ENCODE data around the gene SUMO4. TPM values are rescaled to one million over a fixed set of nuclear protein-coding genes. Genes with fewer than 3 reads are reported as not detected.

SUMO4 gene
- total and polyA plus RNA-seq, 2 of the 4 experiments (the other 2 are of a cell fraction), result 2.2 TPM; not detected in 1

DNA sequence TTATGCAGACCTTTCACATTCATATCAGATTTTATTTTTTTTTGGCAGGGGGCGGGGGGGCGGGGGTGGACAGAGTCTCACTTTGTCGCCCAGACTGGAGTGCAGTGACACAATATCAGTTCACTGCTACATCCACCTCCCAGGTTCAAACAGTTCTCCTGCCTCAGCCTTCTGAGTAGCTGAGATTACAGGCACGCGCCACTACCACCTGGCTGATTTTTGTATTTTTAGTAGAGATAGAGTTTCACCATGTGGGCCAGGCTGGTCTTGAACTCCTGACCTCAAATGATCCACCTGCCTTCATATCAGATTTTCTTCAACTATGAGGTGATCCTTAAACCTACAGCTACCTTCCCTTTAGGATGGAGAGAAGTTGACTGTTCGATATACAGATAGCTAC lies 8.0 kb upstream of the SUMO4 start:
- Histone ChIP-seq H2BK120ac (ENCODE audit: low read depth, low read length) (no peak overlapping the region), H3K14ac (replicated peaks; ENCODE audit: low read depth, low read length) (peak overlapping the region; percentile 38; the same call in 1 of the 2 replicates), H3K79me1 (ENCODE audit: low read depth in 1 of 2, low read length in 2 of 2) (peaks cover 22 to 39% of the 10 kb centered on the region in 2 experiments), H3K27me3 (ENCODE audit: control insufficient read depth, insufficient read depth, low read length) (no peaks in the 10 kb centered on the region), H3K4ac (ENCODE audit: low read depth, low read length) (no peak overlapping the region), H4K5ac (ENCODE audit: low read depth, low read length) (no peak overlapping the region), H3K4me1 (ENCODE audit: control insufficient read depth, insufficient read depth, low read length) (peaks cover 3% of the 10 kb centered on the region), H4K91ac (ENCODE audit: insufficient read depth, low read depth, low read length) (no peak overlapping the region), H3K4me2 (ENCODE audit: low read depth, low read length) (no peak overlapping the region), H2BK15ac (ENCODE audit: low read depth, low read length) (no peak overlapping the region), H2BK20ac (ENCODE audit: low read depth, low read length) (no peak overlapping the region), H3K18ac (ENCODE audit: low read depth, low read length) (no peak overlapping the region; the same call in 1 of the 2 replicates), H3K36me3 (ENCODE audit: control insufficient read depth, insufficient read depth, low read length) (peaks cover 8% of the 10 kb centered on the region), H2AK5ac (ENCODE audit: low read depth, low read length) (no peak overlapping the region), H2AK9ac (replicated peaks; ENCODE audit: low read depth, low read length, poor library complexity) (no peak overlapping the region), H3K56ac (ENCODE audit: extremely low read depth, insufficient read depth, low read length) (no peak overlapping the region), H3K9me3 (ENCODE audit: control insufficient read depth, insufficient read depth, low read length) (no peaks in the 10 kb centered on the region), H2BK5ac (ENCODE audit: low read depth, low read length, poor library complexity, severe bottlenecking) (no peak overlapping the region), H3K23ac (ENCODE audit: low read depth, low read length) (peak overlapping the region; percentile 58; the same call in 1 of the 2 replicates), H4K20me1 (ENCODE audit: insufficient read depth, low read length) (peaks cover 25% of the 10 kb centered on the region; the same call in 1 of the 2 replicates), H3K9ac (ENCODE audit: low read depth, low read length) (no peak overlapping the region), H3K9me1 (ENCODE audit: insufficient read depth, low read length) (peaks cover 4% of the 10 kb centered on the region), H4K8ac (ENCODE audit: low read depth in 2 of 2, low read length in 2 of 2) (no peak overlapping the region), H3K4me3 (ENCODE audit: insufficient read depth, low read depth, low read length) (no peak overlapping the region), H2AFZ (replicated peaks; ENCODE audit: low read length, poor library complexity) (no peak overlapping the region), H3K27ac (ENCODE audit: insufficient read depth, low read length) (no peak overlapping the region)
- TF ChIP-seq BHLHE40 (IDR thresholded peaks at IDR 0.05; ENCODE audit: low read depth, low read length) (no peak), CEBPB (IDR thresholded peaks at IDR 0.05; ENCODE audit: low read depth, low read length) (no peak), CTCF (conservative IDR thresholded peaks at IDR 0.05; ENCODE audit: low read depth, low read length) (no peak)
- TF ChIP-seq, protein P1, sequence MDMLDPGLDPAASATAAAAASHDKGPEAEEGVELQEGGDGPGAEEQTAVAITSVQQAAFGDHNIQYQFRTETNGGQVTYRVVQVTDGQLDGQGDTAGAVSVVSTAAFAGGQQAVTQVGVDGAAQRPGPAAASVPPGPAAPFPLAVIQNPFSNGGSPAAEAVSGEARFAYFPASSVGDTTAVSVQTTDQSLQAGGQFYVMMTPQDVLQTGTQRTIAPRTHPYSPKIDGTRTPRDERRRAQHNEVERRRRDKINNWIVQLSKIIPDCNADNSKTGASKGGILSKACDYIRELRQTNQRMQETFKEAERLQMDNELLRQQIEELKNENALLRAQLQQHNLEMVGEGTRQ (IDR thresholded peaks at IDR 0.05; ENCODE audit: low read depth, low read length), result no peak
- in situ Hi-C loops (cut with MboI; ENCODE audit: low sequenced_read_pairs) (no loop called here), intact Hi-C loops (cut with micrococcal nuclease) (no loop called here), dilution Hi-C loops (cut with HindIII; ENCODE audit: low sequenced_read_pairs, unreplicated experiment) (no loop called here)
- ChIA-PET CTCF (interaction anchor here (0.6 kb wide), 1 partner anchor 9 kb away, joined by 4 read pairs; no protein-coding TSS in a partner anchor), POLR2A (ENCODE audit: unreplicated experiment) (no interaction called here)
- no TSS peak for BruUV-seq (replicated peaks)
- ATAC-seq (ENCODE audit: low read depth), result no peak
- 100% methylated on average over 3 of the region's 6 CpGs; no CpG with 5 or more reads in 1 of the 2 experiments for WGBS, 2 experiments (ENCODE audit: extremely low coverage in 2 of 2, insufficient read length in 1 of 2)
- DNase-seq, result no peak
